HepG2 (cell line): Measurements from ENCODE around the gene DAZAP1. TPM values are rescaled to one million over a fixed set of nuclear protein-coding genes. Genes with fewer than 3 reads are reported as not detected.

Experiments used
- ATAC-seq: fragments of 200-7000 bp; cut with Tn5 transposase; 3 replicates; pipeline ENCODE4 v1.9.1; 2020; ENCODE audit warnings: mild to moderate bottlenecking, moderate library complexity
- BruUV-seq: library from RNA; stranded (reverse); fragments of 400-500 nt; replicated peaks from 2 replicates; lab custom pipeline; 2021; lab: Mats Ljungman, UMichigan
- CTCF ChIA-PET: fragments of 300-600 bp; formaldehyde crosslinking; extraction: SDS; loops from one replicate; lab custom pipeline; 2021; ENCODE audit warnings: low total read pairs, inconsistent platforms, low intra/inter-chr PET ratio; lab: Yijun Ruan, JAX
- POLR2A ChIA-PET: fragments of 350-600 bp; sonication (Branson Sonifier 250); formaldehyde crosslinking; loops from one replicate; lab custom pipeline; 2020; ENCODE audit warnings: antibody characterized with exemption, inconsistent platforms; lab: Yijun Ruan, JAX
- DNase-seq: peaks from one replicate; pipeline ENCODE4 v3.0.0-alpha.2; 2015; ENCODE audit warnings: low spot score
- FAIRE-seq: peaks from 3 replicates; lab custom pipeline; 2011; peaks lifted over from hg19 to GRCh38; lab: Jason Lieb, UNC
- H2AFZ ChIP-seq: one replicate; pipeline ENCODE4 v1.6.1; 2011; ENCODE audit warnings: low read length, inconsistent platforms
- H3K27ac ChIP-seq: fragments of 300-600 bp; 3 replicates; pipeline ENCODE4 v1.8.0; 2011; ENCODE audit warnings: mixed run types, mild to moderate bottlenecking, mixed read lengths, low read length, inconsistent platforms; ENCODE audit not compliant: insufficient read depth; ENCODE audit errors: extremely low read length
- H3K27me3 ChIP-seq, 2 experiments: fragments of 200-600 bp in 1 of 2; 2 replicates in 1 of 2; 3 replicates in 1 of 2; pipeline versions ENCODE4 v1.6.0 to v1.8.0; 2011; ENCODE audit warnings: low read length in 2 of 2, mild to moderate bottlenecking in 2 of 2, moderate library complexity in 2 of 2, inconsistent platforms in 1 of 2; ENCODE audit not compliant: insufficient read depth in 2 of 2, control insufficient read depth in 1 of 2
- H3K36me3 ChIP-seq, 2 experiments: fragments of 200-600 bp in 1 of 2; replicated peaks in 1 of 2; 2 replicates in 1 of 2; 3 replicates in 1 of 2; pipeline versions ENCODE4 v1.5.1 to v1.8.0; 2011; ENCODE audit warnings: low read length in 2 of 2, inconsistent platforms in 1 of 2; ENCODE audit not compliant: insufficient read depth in 2 of 2, control insufficient read depth in 1 of 2
- H3K4me1 ChIP-seq: 2 replicates; pipeline ENCODE4 v1.5.1; 2012; ENCODE audit warnings: low read length, inconsistent platforms; ENCODE audit not compliant: insufficient read depth
- H3K4me2 ChIP-seq: 2 replicates; pipeline ENCODE4 v1.6.0; 2011; ENCODE audit warnings: low read depth, low read length, inconsistent platforms
- H3K4me3 ChIP-seq, 3 experiments: fragments of 200-600 bp in 1 of 3; sonication (generic), shearing (Covaris generic) in 1 of 3; replicated peaks in 1 of 3; 2 replicates each; pipeline ENCODE4 v1.5.1; 2011 to 2016; ENCODE audit warnings: low read length in 3 of 3, inconsistent platforms in 2 of 3, low read depth in 2 of 3, mild to moderate bottlenecking in 2 of 3, control low read depth in 1 of 3, mixed read lengths in 1 of 3; ENCODE audit not compliant: insufficient read depth in 1 of 3
- H3K79me2 ChIP-seq: one replicate; pipeline ENCODE4 v1.6.1; 2011; ENCODE audit warnings: low read length, inconsistent platforms; ENCODE audit not compliant: insufficient read depth
- H3K9ac ChIP-seq: 2 replicates; pipeline ENCODE4 v1.6.0; 2011; ENCODE audit warnings: mild to moderate bottlenecking, low read depth, low read length, inconsistent platforms; ENCODE audit not compliant: insufficient read depth
- H3K9me3 ChIP-seq: 2 replicates; pipeline ENCODE4 v1.5.1; 2012; ENCODE audit warnings: mild to moderate bottlenecking, low read length
- H4K20me1 ChIP-seq: 2 replicates; pipeline ENCODE4 v1.6.0; 2011; ENCODE audit warnings: inconsistent platforms, mild to moderate bottlenecking, low read length, moderate library complexity; ENCODE audit not compliant: insufficient read depth
- AGO2 ChIP-seq: fragments of 200-400 bp; formaldehyde crosslinking; optimal IDR thresholded peaks from 2 replicates; pipeline ENCODE3; 2017; ENCODE audit warnings: mild to moderate bottlenecking, low read depth, low read length, moderate library complexity
- EED ChIP-seq: sonication (generic); formaldehyde crosslinking; IDR thresholded peaks from 2 replicates; pipeline ENCODE4 v1.5.0; 2020; ENCODE audit warnings: mild to moderate bottlenecking, missing genetic modification reagents
- KDM1A ChIP-seq: IDR thresholded peaks from 2 replicates; pipeline ENCODE4 v1.6.1; 2016; ENCODE audit warnings: missing compliant biosample characterization
- LRRFIP1 ChIP-seq: sonication (generic); formaldehyde crosslinking; conservative IDR thresholded peaks from 2 replicates; pipeline ENCODE4 v1.4.0; 2020; ENCODE audit warnings: missing genetic modification reagents
- RXRA ChIP-seq: sonication (generic); formaldehyde crosslinking; IDR thresholded peaks from 2 replicates; pipeline ENCODE4 v1.5.1; 2020; ENCODE audit warnings: missing genetic modification reagents
- SP4 ChIP-seq: sonication (generic); formaldehyde crosslinking; IDR thresholded peaks from 2 replicates; pipeline ENCODE4 v1.8.1; 2023; ENCODE audit warnings: mild to moderate bottlenecking, missing genetic modification reagents
- ZNF333 ChIP-seq: sonication (generic); formaldehyde crosslinking; IDR thresholded peaks from 2 replicates; pipeline ENCODE4 v1.4.0; 2020; ENCODE audit warnings: mild to moderate bottlenecking, missing genetic modification reagents, borderline replicate concordance
- WGBS: methylation state at CpG from one replicate; pipeline ENCODE4 v1.1.6; 2017; ENCODE audit warnings: low lambda C conversion rate; 5-methylcytosine and 5-hydroxymethylcytosine counted together
- in situ Hi-C: cut with HindIII; loops from 2 replicates; pipeline ENCODE4 v1.10.0; 2017; ENCODE audit warnings: low pct_unique_long_range_greater_than_20kb; ENCODE audit not compliant: extremely low pct_ligation_motif_present
- intact Hi-C: fragments of 100-400 bp; cut with micrococcal nuclease; formaldehyde crosslinking; loops from one replicate; pipeline ENCODE4 v1.10.0; 2022; ENCODE audit not compliant: unreplicated experiment
- polyA plus RNA-seq, 8 experiments: library from polyadenylated mRNA; depleted of rRNA in 3 of 8; stranded (reverse) in 7 of 8; unstranded in 1 of 8; fragments of >200 nt; fragmentation: Illumina TruSeq in 4 of 8; extraction: Trizol in 4 of 8; gene quantifications; 2 replicates each; pipeline versions ENCODE4 v1.2.1 to v1.2.3, GENCODE V29; 2011 to 2016; ENCODE audit warnings: low read depth in 4 of 8, missing spikeins in 1 of 8, mixed read lengths in 1 of 8; ENCODE audit not compliant: insufficient read depth in 1 of 8
- total RNA-seq, 5 experiments: library from RNA; depleted of rRNA; stranded (reverse); fragments of >200 nt; fragmentation: Illumina TruSeq; extraction: Trizol; gene quantifications; 2 replicates each; pipeline ENCODE4 v1.2.3, GENCODE V29; 2016; ENCODE audit warnings: low read depth in 1 of 5

The DAZAP1 gene
- total and polyA plus RNA-seq, 2 of the 13 experiments (the other 11 are each of a cell fraction or from before 2014, with no cell fraction given): 63.3 to 79.2 TPM

- no peaks in the 10 kb centered on the region; a peak in 1 of 5 replicates for H3K36me3 ChIP-seq
- H2AFZ ChIP-seq: no peak overlapping the region
- no peak overlapping the region for H3K4me3 ChIP-seq
- no peaks in the 10 kb centered on the region; a peak in 1 of 5 replicates for H3K27me3 ChIP-seq
- no peaks in the 10 kb centered on the region for H4K20me1 ChIP-seq
- H3K4me2 ChIP-seq: no peak overlapping the region
- no peak overlapping the region for H3K27ac ChIP-seq
- CTCF ChIA-PET: no interaction called here
- peaks cover 4% of the 10 kb centered on the region for H3K79me2 ChIP-seq
- peaks cover 43% of the 10 kb centered on the region for H3K4me1 ChIP-seq
- in situ Hi-C loops: no loop called here
- intact Hi-C loops: no loop called here
- no peak for TF ChIP-seq EED
- TF ChIP-seq LRRFIP1 (CRISPR knock-in tag): no peak
- TF ChIP-seq RXRA: 0 out of 2 replicates have a peak, but pooled peaks have one; percentile 38
- peak; percentile 36 for TF ChIP-seq AGO2
- TF ChIP-seq ZNF333: no peak
- no peak for TF ChIP-seq SP4 (CRISPR knock-in tag)
- no peak for TF ChIP-seq KDM1A (CRISPR knock-in tag)
- DNase-seq (no peak), FAIRE-seq (no peak), ATAC-seq (no peak)
- no peak overlapping the region for H3K9ac ChIP-seq
- POLR2A ChIA-PET: no interaction called here
- BruUV-seq: no TSS peak
- H3K9me3 ChIP-seq: no peaks in the 10 kb centered on the region
- 93% methylated on average over 17 of the region's 27 CpGs for WGBS
Measured at GRCh38 chr19:1379126-1379905, 28.1 kb upstream of the DAZAP1 start.
